Activated CD4-positive, alpha-beta memory T cell treated with anti-CD3 and anti-CD28 coated beads for 36 hours (primary cell): ENCODE measurements around the gene MAGI3. TPM values are rescaled to one million over a fixed set of nuclear protein-coding genes. Genes with fewer than 3 reads are reported as not detected.

Experiments used
- CTCF ChIA-PET: fragments of 350-600 bp; sonication (Branson Sonifier 250); formaldehyde crosslinking; loops from one replicate; lab custom pipeline; 2021; ENCODE audit warnings: antibody characterized with exemption, inconsistent platforms; lab: Charles Lee
- POLR2A ChIA-PET: fragments of 350-600 bp; sonication (Branson Sonifier 250); formaldehyde crosslinking; loops from one replicate; lab custom pipeline; 2021; ENCODE audit warnings: antibody characterized with exemption; lab: Charles Lee
- DNase-seq: peaks from one replicate; pipeline ENCODE4 v3.0.0-alpha.2; 2020
- H3K27ac Mint-ChIP-seq: one replicate; pipeline ENCODE4 v1.8.0; 2021; ENCODE audit warnings: mixed read lengths
- H3K27me3 Mint-ChIP-seq: one replicate; pipeline ENCODE4 v1.8.0; 2021; ENCODE audit warnings: mixed read lengths
- H3K36me3 Mint-ChIP-seq: one replicate; pipeline ENCODE4 v1.8.0; 2021; ENCODE audit warnings: mixed read lengths
- H3K4me1 Mint-ChIP-seq: one replicate; pipeline ENCODE4 v1.8.0; 2021; ENCODE audit warnings: low read depth, mixed read lengths
- H3K4me3 Mint-ChIP-seq: one replicate; pipeline ENCODE4 v1.8.0; 2021; ENCODE audit warnings: mild to moderate bottlenecking, mixed read lengths
- H3K9me3 Mint-ChIP-seq: one replicate; pipeline ENCODE4 v1.8.0; 2021; ENCODE audit warnings: mixed read lengths
- intact Hi-C: fragments of 100-400 bp; cut with micrococcal nuclease; formaldehyde crosslinking; loops from one replicate; pipeline ENCODE4 v1.15.1; 2023
- total RNA-seq, 2 experiments: library from RNA; stranded (reverse); gene quantifications; one replicate each; pipeline ENCODE4 v1.2.3, GENCODE V29; 2021

Gene MAGI3
- total RNA-seq, 2 experiments from 2014 or later, result 7.3 to 7.4 TPM

DNA sequence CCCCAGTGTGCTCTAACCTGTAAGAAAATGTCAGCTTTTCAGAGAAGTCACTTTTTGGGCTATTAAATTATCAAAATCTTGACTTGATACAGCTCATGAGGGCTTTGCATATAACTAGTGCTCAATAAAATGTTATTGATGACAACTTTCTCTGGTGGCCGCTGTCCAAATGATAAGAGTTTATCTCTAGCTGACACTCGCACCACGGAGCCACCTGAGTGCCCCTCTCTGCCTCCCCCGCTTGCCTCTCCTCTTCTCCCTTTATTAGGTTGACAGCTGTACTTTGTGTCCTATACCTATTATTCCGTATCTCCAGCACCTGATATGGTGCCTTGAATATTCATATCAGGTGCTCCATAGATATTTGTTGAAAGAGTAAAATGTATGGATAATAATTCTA, 286.2 kb downstream of the MAGI3 start:
- intact Hi-C loops, result loop anchor here (10.0 kb wide), 1 partner anchor 282 kb away; the partner anchor contains the start of gene MAGI3
- Mint-ChIP-seq H3K27ac (no peak overlapping the region), H3K9me3 (no peaks in the 10 kb centered on the region), H3K4me1 (peaks cover 7% of the 10 kb centered on the region), H3K27me3 (no peaks in the 10 kb centered on the region), H3K36me3 (no peaks in the 10 kb centered on the region), H3K4me3 (no peak overlapping the region)
- CTCF ChIA-PET, result interaction anchor here (0.8 to 1.4 kb wide), 6 partner anchors 285 to 604 kb away, joined by 3 to 6 read pairs (median 4); partner anchors contain the start of genes LRIG2 and MAGI3
- DNase-seq, result no peak
- POLR2A ChIA-PET, result no interaction called here

- H3K9me3 Mint-ChIP-seq, result no peaks in the 10 kb centered on the region
- no peaks in the 10 kb centered on the region for H3K36me3 Mint-ChIP-seq
- H3K27ac Mint-ChIP-seq, result no peak overlapping the region
- ChIA-PET CTCF (interaction anchor here (1.0 to 2.2 kb wide), 6 partner anchors 288 to 962 kb away, joined by 3 to 6 read pairs (median 5); partner anchors contain the start of genes LRIG2 and PPM1J), POLR2A (no interaction called here)
- no peaks in the 10 kb centered on the region for H3K27me3 Mint-ChIP-seq
- intact Hi-C loops, result loop anchor here (1.0 to 10.0 kb wide), 2 partner anchors 283 to 537 kb away; partner anchors contain the start of gene MAGI3
- H3K4me1 Mint-ChIP-seq, result peaks cover 7% of the 10 kb centered on the region
- H3K4me3 Mint-ChIP-seq, result no peak overlapping the region
- DNase-seq, result no peak
These were observed 287.2 kb downstream of the MAGI3 start for GRCh38 chr1:113677250-113678158.

DNA sequence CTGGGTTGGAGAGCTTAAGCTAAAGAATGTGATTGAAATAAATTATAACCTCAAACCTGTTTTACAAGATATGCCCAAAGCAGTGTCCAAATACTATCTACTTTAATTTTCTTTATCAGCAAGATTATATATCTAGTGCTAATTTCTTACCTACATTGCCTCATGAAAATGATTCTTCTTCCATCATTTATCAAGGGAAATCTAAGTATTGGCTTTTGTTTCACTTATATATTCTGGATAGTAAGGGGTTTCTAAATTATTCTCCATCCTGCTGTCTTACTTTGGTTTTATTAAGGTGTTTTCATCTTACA, 287.8 kb downstream of the MAGI3 start:
- intact Hi-C loops, result loop anchor here (1.0 to 10.0 kb wide), 2 partner anchors 283 to 538 kb away; partner anchors contain the start of gene MAGI3
- no peak for DNase-seq
- H3K4me1 Mint-ChIP-seq, result peaks cover 7% of the 10 kb centered on the region
- H3K9me3 Mint-ChIP-seq, result no peaks in the 10 kb centered on the region
- POLR2A ChIA-PET, result no interaction called here
- H3K27me3 Mint-ChIP-seq, result no peaks in the 10 kb centered on the region
- no peak overlapping the region for H3K4me3 Mint-ChIP-seq
- H3K36me3 Mint-ChIP-seq, result no peaks in the 10 kb centered on the region
- CTCF ChIA-PET, result interaction anchor here (1.0 to 2.2 kb wide), 5 partner anchors 289 to 963 kb away, joined by 3 to 6 read pairs (median 5); partner anchors contain the start of genes LRIG2 and PPM1J
- no peak overlapping the region for H3K27ac Mint-ChIP-seq

GRCh38 chr1:113681596-113682337, 291.5 kb downstream of the MAGI3 start:
- H3K9me3 Mint-ChIP-seq, result no peaks in the 10 kb centered on the region
- ChIA-PET CTCF (interaction anchor here (0.7 to 1.4 kb wide), 3 partner anchors 540 to 966 kb away, joined by 3 to 5 read pairs (median 4); no protein-coding TSS in a partner anchor), POLR2A (no interaction called here)
- H3K27ac Mint-ChIP-seq, result no peak overlapping the region
- H3K4me1 Mint-ChIP-seq, result peaks cover 4% of the 10 kb centered on the region
- no peak for DNase-seq
- H3K36me3 Mint-ChIP-seq, result no peaks in the 10 kb centered on the region
- no peaks in the 10 kb centered on the region for H3K27me3 Mint-ChIP-seq
- intact Hi-C loops, result no loop called here
- no peak overlapping the region for H3K4me3 Mint-ChIP-seq

DNA sequence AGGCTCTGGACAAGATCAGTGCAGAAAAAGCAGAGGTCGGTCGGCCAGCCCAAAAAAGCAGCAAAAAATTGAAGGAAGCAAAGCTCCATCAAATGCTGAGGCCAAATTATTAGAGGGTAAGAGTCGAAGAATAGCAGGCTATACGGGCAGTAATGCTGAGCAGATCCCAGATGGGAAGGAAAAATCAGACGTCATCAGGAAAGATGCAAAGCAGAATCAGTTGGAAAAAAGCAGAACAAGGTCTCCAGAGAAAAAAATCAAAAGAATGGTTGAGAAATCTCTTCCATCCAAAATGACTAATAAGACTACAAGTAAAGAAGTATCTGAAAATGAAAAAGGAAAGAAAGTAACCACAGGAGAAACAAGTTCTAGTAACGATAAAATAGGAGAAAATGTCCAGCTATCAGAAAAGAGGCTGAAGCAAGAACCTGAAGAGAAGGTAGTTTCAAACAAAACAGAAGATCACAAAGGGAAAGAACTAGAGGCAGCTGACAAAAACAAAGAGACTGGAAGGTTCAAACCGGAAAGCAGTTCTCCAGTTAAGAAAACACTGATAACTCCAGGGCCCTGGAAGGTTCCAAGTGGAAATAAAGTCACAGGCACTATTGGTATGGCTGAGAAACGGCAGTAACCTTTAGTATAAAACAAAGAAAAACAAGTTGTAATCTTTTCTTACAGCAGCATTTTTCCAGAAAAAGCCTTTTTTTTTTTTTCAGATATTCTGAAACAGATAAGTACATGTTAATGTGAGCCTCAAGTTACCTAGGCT, 293.3 kb downstream of the MAGI3 start:
- Mint-ChIP-seq H3K4me1 (peaks cover 4% of the 10 kb centered on the region), H3K27me3 (no peaks in the 10 kb centered on the region), H3K36me3 (no peaks in the 10 kb centered on the region), H3K27ac (no peak overlapping the region), H3K9me3 (no peaks in the 10 kb centered on the region), H3K4me3 (no peak overlapping the region)
- no peak for DNase-seq
- CTCF ChIA-PET, result interaction anchor here (0.7 kb wide), 1 partner anchor 351 kb away, joined by 3 read pairs; no protein-coding TSS in a partner anchor
- intact Hi-C loops, result no loop called here
- POLR2A ChIA-PET, result no interaction called here

DNA sequence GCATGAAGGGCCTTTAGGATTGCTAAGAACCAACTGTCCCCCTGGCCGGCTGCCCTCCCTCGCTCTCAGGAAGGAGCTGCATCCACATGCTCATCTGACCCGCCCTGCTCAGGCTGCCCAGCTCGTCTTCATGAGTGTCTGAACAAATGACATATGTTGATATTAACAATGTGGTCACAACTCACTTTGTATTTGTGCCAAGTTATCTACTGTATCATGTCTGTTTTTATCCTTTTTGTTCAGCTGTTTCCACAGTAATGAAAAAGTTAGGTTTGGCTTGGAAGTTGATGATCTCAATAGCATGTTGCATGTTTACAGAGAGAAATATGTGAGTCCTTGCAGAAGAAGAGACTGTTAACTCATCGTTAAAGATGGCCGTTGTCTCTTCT, 293.8 kb downstream of the MAGI3 start:
- Mint-ChIP-seq H3K36me3 (no peaks in the 10 kb centered on the region), H3K27ac (no peak overlapping the region), H3K4me1 (peaks cover 4% of the 10 kb centered on the region), H3K9me3 (no peaks in the 10 kb centered on the region), H3K4me3 (no peak overlapping the region), H3K27me3 (no peaks in the 10 kb centered on the region)
- DNase-seq, result no peak
- intact Hi-C loops, result no loop called here
- ChIA-PET POLR2A (no interaction called here), CTCF (interaction anchor here (0.7 kb wide), 1 partner anchor 352 kb away, joined by 3 read pairs; no protein-coding TSS in a partner anchor)

- intact Hi-C loops, result no loop called here
- H3K4me1 Mint-ChIP-seq, result peaks cover 4% of the 10 kb centered on the region
- POLR2A ChIA-PET, result no interaction called here
- no peaks in the 10 kb centered on the region for H3K9me3 Mint-ChIP-seq
- peaks cover 1% of the 10 kb centered on the region for H3K36me3 Mint-ChIP-seq
- H3K27me3 Mint-ChIP-seq, result no peaks in the 10 kb centered on the region
- no peak overlapping the region for H3K4me3 Mint-ChIP-seq
- no peak for DNase-seq
- CTCF ChIA-PET, result no interaction called here
- no peak overlapping the region for H3K27ac Mint-ChIP-seq
These were observed 296.7 kb downstream of the MAGI3 start for GRCh38 chr1:113686891-113687618.

- no peak overlapping the region for H3K4me3 Mint-ChIP-seq
- no peaks in the 10 kb centered on the region for H3K27me3 Mint-ChIP-seq
- ChIA-PET CTCF (no interaction called here), POLR2A (no interaction called here)
- intact Hi-C loops, result no loop called here
- DNase-seq, result no peak
- peaks cover 27% of the 10 kb centered on the region for H3K9me3 Mint-ChIP-seq
- no peaks in the 10 kb centered on the region for H3K4me1 Mint-ChIP-seq
- H3K36me3 Mint-ChIP-seq, result peaks cover 29% of the 10 kb centered on the region
- no peak overlapping the region for H3K27ac Mint-ChIP-seq
These were observed 300.9 kb downstream of the MAGI3 start for GRCh38 chr1:113691184-113691583.

GRCh38 chr1:113692342-113692741, 302.0 kb downstream of the MAGI3 start:
- CTCF ChIA-PET, result no interaction called here
- Mint-ChIP-seq H3K27ac (no peak overlapping the region), H3K36me3 (peaks cover 32% of the 10 kb centered on the region), H3K27me3 (no peaks in the 10 kb centered on the region), H3K9me3 (peaks cover 28% of the 10 kb centered on the region), H3K4me3 (no peak overlapping the region), H3K4me1 (no peaks in the 10 kb centered on the region)
- POLR2A ChIA-PET, result no interaction called here
- DNase-seq, result no peak
- intact Hi-C loops, result no loop called here

GRCh38 chr1:113692824-113693431, 302.6 kb downstream of the MAGI3 start:
- Mint-ChIP-seq H3K36me3 (peaks cover 35% of the 10 kb centered on the region), H3K27ac (no peak overlapping the region), H3K9me3 (peaks cover 28% of the 10 kb centered on the region), H3K4me3 (no peak overlapping the region), H3K27me3 (no peaks in the 10 kb centered on the region), H3K4me1 (no peaks in the 10 kb centered on the region)
- ChIA-PET CTCF (no interaction called here), POLR2A (no interaction called here)
- intact Hi-C loops, result no loop called here
- DNase-seq, result no peak

DNA sequence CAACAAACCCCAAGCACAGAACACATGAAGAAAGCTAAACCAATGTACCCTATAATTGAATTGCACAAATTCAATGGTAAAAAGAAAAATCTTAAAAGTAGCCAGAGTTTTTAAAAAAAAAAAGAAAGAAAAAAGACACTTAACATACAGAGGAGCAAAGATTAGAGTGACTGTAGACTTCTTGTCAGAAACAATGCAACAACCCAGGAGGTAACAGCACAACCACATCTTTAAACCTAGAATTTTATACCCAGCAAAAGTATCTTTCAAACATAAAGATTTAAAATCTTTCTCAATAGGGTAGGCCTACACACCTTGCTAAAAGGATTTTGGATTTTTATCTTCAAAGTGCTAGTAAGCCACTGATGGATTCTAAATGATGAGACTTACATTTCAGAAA, 304.6 kb downstream of the MAGI3 start:
- Mint-ChIP-seq H3K27ac (no peak overlapping the region), H3K4me3 (no peak overlapping the region), H3K36me3 (peaks cover 42% of the 10 kb centered on the region), H3K27me3 (no peaks in the 10 kb centered on the region), H3K4me1 (no peaks in the 10 kb centered on the region), H3K9me3 (peaks cover 28% of the 10 kb centered on the region)
- ChIA-PET POLR2A (no interaction called here), CTCF (no interaction called here)
- DNase-seq, result no peak
- intact Hi-C loops, result loop anchor here (2.0 kb wide), 1 partner anchor 50 kb away; no protein-coding TSS in a partner anchor
